GM12874 (cell line): ENCODE results near the gene KDF1.

Experiments used
- TF ChIP-seq, protein P1 (sequence below): IDR thresholded peaks from 2 replicates; pipeline ENCODE4 v1.5.1; 2011; ENCODE audit warnings: low read depth, mild to moderate bottlenecking, control low read depth, low read length, moderate library complexity; ENCODE audit not compliant: insufficient read depth

KDF1 gene, protein sequence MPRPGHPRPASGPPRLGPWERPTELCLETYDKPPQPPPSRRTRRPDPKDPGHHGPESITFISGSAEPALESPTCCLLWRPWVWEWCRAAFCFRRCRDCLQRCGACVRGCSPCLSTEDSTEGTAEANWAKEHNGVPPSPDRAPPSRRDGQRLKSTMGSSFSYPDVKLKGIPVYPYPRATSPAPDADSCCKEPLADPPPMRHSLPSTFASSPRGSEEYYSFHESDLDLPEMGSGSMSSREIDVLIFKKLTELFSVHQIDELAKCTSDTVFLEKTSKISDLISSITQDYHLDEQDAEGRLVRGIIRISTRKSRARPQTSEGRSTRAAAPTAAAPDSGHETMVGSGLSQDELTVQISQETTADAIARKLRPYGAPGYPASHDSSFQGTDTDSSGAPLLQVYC

DNA sequence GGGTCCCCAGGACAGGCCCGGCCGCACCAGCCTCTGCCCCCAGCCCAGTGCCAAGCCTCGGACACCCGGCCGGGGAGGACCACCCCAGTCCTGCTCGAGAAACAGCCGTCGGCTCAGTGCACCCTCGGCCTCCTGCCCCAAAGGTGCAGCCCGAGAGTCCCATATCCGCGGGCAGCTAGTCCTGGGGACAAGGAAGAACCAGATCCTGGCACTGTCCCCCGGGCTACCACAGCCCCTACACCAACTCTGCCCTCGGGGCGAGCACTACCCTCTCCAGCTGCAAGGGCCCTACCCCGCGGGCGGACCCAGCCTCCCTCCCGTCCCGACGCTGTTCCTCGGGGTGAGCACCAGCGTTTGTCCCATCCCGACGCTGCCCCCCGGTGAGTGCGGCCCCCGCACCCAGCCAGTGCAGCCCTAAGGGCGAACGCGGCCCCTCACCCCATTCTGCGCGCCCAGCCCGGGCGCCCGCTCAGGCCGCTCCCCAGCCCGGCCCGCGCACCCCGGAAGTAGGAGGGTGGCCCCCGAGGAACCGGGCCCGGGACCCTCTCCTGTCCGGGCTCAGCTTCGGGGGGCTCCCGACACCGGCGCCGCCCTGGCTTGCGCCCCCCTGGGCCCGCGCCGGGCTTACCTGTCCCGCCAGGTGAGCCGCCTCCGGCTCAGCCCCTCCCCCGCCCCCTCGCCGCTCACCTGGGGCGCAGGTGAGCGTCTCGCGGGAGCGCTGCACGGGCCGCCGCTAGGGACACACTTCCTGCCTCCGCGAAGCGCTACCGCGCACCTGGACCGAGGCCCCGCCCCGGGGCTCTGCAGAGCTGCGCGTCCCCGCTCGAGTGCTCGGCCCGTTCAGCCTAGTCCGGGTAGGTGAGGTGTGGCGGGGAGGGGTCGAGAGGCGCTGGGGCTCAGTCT is at the start of gene KDF1:
KDF1 (minus strand) TSS at position 747 of the 903 bp plus-strand sequence. CDS start 8,088 bp downstream, outside the sequence.
- TF ChIP-seq, protein P1, sequence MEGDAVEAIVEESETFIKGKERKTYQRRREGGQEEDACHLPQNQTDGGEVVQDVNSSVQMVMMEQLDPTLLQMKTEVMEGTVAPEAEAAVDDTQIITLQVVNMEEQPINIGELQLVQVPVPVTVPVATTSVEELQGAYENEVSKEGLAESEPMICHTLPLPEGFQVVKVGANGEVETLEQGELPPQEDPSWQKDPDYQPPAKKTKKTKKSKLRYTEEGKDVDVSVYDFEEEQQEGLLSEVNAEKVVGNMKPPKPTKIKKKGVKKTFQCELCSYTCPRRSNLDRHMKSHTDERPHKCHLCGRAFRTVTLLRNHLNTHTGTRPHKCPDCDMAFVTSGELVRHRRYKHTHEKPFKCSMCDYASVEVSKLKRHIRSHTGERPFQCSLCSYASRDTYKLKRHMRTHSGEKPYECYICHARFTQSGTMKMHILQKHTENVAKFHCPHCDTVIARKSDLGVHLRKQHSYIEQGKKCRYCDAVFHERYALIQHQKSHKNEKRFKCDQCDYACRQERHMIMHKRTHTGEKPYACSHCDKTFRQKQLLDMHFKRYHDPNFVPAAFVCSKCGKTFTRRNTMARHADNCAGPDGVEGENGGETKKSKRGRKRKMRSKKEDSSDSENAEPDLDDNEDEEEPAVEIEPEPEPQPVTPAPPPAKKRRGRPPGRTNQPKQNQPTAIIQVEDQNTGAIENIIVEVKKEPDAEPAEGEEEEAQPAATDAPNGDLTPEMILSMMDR = peak; percentile 23; the same call in 1 of the 2 replicates

DNA sequence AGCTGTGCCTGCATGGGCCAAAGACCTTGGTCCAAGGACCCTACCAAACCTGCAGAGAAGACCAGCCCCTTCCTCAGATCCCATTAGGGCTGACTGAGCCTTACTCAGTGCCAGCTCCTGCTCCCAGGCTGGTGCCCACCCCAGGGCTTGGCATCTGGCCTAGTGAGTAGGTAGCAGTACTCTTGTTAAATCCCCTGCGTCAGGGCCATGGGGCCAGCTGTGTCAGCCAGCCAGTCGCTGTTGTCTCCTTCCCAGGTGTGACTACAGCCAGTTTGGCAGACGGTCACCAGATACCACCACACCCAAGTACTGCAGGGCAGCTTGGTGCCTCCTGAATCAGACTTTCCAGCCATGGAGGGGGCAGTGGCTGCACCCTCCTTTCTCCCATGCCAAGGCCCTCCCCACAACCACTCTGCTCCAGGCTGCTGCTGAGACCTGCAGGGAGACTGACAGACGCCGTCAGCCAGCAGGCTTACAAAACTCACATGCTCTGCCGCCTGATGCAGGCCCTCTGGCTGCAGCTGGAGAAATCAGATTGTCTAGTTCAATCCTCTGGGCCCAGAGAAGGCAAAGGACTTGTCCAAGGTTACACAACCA is 49.4 kb upstream of the KDF1 start:
- TF ChIP-seq, protein P1 = no peak

DNA sequence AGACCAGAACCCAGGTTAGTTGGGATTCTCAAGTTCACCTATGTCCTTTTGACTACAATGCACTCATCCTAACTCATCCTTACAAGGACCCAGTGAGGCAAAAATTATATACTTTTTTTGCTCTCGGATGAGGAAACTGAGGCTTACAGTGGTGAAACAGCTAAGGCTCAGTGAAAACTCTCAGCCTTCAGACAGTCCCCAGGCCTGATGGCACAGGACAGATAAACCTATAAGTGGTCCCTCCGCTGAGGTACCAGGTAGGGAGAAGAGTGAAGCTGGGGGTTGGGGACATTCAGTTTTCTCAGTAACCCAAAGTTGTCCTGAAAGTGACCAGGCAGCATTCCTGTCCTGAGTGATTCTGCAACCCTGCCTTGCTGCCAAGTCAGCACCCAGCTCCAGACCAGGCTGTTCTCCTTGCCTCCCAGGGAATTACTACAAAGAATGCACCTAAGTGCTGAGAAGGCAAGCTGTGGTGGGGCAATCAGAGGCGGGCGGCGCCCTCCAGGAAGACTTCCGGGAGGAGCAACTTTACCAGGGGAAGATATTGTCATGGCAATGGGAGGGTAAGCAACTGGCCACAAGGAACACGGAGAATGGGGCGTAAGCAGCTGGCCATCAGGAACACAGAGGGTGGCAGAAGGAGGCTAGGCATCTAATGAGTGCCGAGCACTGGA is 47.8 kb upstream of the KDF1 start:
- TF ChIP-seq, protein P1 = no peak

DNA sequence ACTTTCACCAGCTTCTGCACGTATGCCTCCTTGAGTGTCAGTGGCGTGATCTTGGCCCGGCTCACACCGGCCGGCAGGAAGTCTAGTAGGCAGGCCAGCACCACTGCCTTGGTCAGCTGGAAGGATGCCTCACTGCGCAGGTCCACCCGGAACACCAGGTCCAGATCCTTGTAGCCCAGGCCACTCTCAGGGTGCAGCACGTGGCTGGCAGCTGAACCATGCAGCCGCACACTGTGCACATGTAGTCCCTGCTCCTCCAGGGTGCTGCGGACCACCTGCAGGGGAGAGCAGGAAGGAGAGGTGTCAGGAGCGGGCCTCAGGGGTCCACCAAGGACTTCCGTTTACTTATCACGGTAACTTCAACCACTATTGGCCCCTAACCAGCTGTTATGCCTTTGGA is 46.4 kb upstream of the KDF1 start:
- TF ChIP-seq, protein P1 = no peak

DNA sequence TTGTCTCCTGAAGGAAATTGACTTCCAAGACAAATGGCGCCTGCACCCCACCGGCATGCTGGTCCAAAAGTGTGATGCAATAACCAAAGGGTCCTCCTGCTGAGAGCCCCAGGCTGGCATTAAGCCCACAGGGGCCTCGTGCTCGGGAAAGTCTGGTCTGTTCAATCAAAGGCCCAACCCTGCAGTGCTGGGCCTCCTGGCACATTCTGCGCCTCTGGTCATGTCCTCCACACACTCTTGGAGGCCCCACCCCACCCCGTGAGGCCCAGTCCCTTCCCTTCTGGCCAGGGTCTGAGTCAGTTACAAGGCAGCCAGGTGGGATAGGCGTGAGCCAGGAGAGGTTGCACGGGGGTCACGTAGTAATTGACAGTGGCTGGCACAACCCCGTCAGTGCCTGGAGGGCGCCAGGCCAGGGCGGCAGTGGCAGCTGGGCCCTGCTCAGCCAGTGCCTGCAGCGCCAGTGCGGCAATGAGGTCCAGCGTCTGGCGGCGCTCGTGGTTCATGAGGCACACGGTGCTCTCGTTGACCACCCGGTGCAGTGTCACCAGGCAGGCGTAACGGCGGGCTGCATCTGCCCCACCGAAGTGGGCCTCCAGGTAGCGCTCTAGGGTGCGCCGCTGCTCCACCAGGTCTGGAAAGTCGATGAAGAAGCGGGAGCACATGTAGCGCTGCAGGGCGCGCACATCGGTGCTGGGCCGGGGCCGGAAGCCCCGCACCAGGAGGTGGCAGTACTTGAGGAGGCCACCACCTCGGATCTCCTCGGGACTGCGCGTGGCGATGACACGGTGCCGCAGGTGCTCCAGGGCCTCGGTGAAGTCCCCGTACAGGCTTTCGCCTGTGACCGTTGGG is 45.6 kb upstream of the KDF1 start:
- TF ChIP-seq, protein P1 = no peak

DNA sequence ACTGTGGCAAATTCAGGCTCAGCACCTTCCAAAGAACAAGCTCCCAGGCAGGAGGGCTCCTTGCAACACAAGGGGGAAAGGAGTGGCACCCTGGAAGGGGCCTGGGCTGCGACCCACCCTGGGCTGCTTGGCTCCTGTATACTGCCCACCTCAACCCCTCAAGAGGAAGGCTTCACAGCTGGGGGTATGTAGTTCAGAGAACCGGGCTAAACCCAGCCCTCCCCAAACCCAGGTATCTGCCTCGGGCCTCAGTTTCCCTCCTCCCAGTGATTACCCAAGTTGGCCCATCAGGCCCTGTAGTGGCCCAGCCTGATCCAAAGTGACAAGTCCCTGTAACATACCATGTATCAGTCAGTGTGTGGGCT is 44.9 kb upstream of the KDF1 start:
- TF ChIP-seq, protein P1 = no peak
